ENCODE data around the gene COPS8. TPM values are rescaled to one million over a fixed set of nuclear protein-coding genes. Genes with fewer than 3 reads are reported as not detected.

The COPS8 gene
- total and polyA plus RNA-seq, 2 donors, result 55.5 to 60.9 TPM

GRCh38 chr2:237092920-237093781, 7.5 kb downstream of the COPS8 start:
- peak overlapping the region in 1 of 2 donors; percentile 66 for H3K27ac ChIP-seq (ENCODE audit: low read depth in 1 of 2, low read length in 1 of 2)
- H3K36me3 ChIP-seq (ENCODE audit: control insufficient read depth in 2 of 2, insufficient read depth in 2 of 2, low read length in 1 of 2), result peaks cover 16 to 42% of the 10 kb centered on the region in 2 donors
- no peaks in the 10 kb centered on the region for H3K9me3 ChIP-seq (ENCODE audit: control insufficient read depth in 2 of 2, insufficient read depth in 1 of 2, low read length in 1 of 2)
- DNase-seq (ENCODE audit: low read depth in 6 of 9, low spot score in 9 of 9), result no peak
- H3K4me3 ChIP-seq (ENCODE audit: low read length in 2 of 2), result no peak overlapping the region
- no peaks in the 10 kb centered on the region for H3K27me3 ChIP-seq (ENCODE audit: control insufficient read depth in 2 of 2, insufficient read depth in 1 of 2, low read length in 1 of 2)
- H3K4me1 ChIP-seq (ENCODE audit: control insufficient read depth in 2 of 2, insufficient read depth in 2 of 2, low read length in 2 of 2), result no peaks in the 10 kb centered on the region
- 94% methylated on average over 9 of the region's 9 CpGs for WGBS

GRCh38 chr2:237096201-237096600, 10.5 kb downstream of the COPS8 start:
- no peaks in the 10 kb centered on the region for H3K27me3 ChIP-seq (ENCODE audit: control insufficient read depth in 2 of 2, insufficient read depth in 1 of 2, low read length in 1 of 2)
- no peak for DNase-seq (ENCODE audit: low read depth in 6 of 9, low spot score in 9 of 9)
- H3K27ac ChIP-seq (ENCODE audit: low read depth in 1 of 2, low read length in 1 of 2), result no peak overlapping the region
- no peaks in the 10 kb centered on the region for H3K9me3 ChIP-seq (ENCODE audit: control insufficient read depth in 2 of 2, insufficient read depth in 1 of 2, low read length in 1 of 2)
- no peak overlapping the region for H3K4me3 ChIP-seq (ENCODE audit: low read length in 2 of 2)
- H3K4me1 ChIP-seq (ENCODE audit: control insufficient read depth in 2 of 2, insufficient read depth in 2 of 2, low read length in 2 of 2), result no peaks in the 10 kb centered on the region
- H3K36me3 ChIP-seq (ENCODE audit: control insufficient read depth in 2 of 2, insufficient read depth in 2 of 2, low read length in 1 of 2), result peaks cover 26 to 46% of the 10 kb centered on the region in 2 donors
- WGBS, result 85% methylated on average over 4 of the region's 4 CpGs

GRCh38 chr2:237096911-237097310, 11.2 kb downstream of the COPS8 start:
- no peak overlapping the region for H3K27ac ChIP-seq (ENCODE audit: low read depth in 1 of 2, low read length in 1 of 2)
- peaks cover 23 to 43% of the 10 kb centered on the region in 2 donors for H3K36me3 ChIP-seq (ENCODE audit: control insufficient read depth in 2 of 2, insufficient read depth in 2 of 2, low read length in 1 of 2)
- WGBS, result 97% methylated on average over 4 of the region's 4 CpGs
- H3K4me1 ChIP-seq (ENCODE audit: control insufficient read depth in 2 of 2, insufficient read depth in 2 of 2, low read length in 2 of 2), result no peaks in the 10 kb centered on the region
- no peaks in the 10 kb centered on the region for H3K27me3 ChIP-seq (ENCODE audit: control insufficient read depth in 2 of 2, insufficient read depth in 1 of 2, low read length in 1 of 2)
- H3K4me3 ChIP-seq (ENCODE audit: low read length in 2 of 2), result no peak overlapping the region
- H3K9me3 ChIP-seq (ENCODE audit: control insufficient read depth in 2 of 2, insufficient read depth in 1 of 2, low read length in 1 of 2), result no peaks in the 10 kb centered on the region
- DNase-seq (ENCODE audit: low read depth in 6 of 9, low spot score in 9 of 9), result no peak

GRCh38 chr2:237097326-237097910, 11.7 kb downstream of the COPS8 start:
- no peak overlapping the region for H3K27ac ChIP-seq (ENCODE audit: low read depth in 1 of 2, low read length in 1 of 2)
- H3K4me1 ChIP-seq (ENCODE audit: control insufficient read depth in 2 of 2, insufficient read depth in 2 of 2, low read length in 2 of 2), result no peaks in the 10 kb centered on the region
- 97% methylated on average over 2 of the region's 2 CpGs for WGBS
- no peak for DNase-seq (ENCODE audit: low read depth in 6 of 9, low spot score in 9 of 9)
- H3K36me3 ChIP-seq (ENCODE audit: control insufficient read depth in 2 of 2, insufficient read depth in 2 of 2, low read length in 1 of 2), result peaks cover 21 to 42% of the 10 kb centered on the region in 2 donors
- H3K27me3 ChIP-seq (ENCODE audit: control insufficient read depth in 2 of 2, insufficient read depth in 1 of 2, low read length in 1 of 2), result no peaks in the 10 kb centered on the region
- H3K4me3 ChIP-seq (ENCODE audit: low read length in 2 of 2), result no peak overlapping the region
- no peaks in the 10 kb centered on the region for H3K9me3 ChIP-seq (ENCODE audit: control insufficient read depth in 2 of 2, insufficient read depth in 1 of 2, low read length in 1 of 2)

GRCh38 chr2:237097911-237098702, 12.4 kb downstream of the COPS8 start:
- Histone ChIP-seq H3K4me1 (ENCODE audit: control insufficient read depth in 2 of 2, insufficient read depth in 2 of 2, low read length in 2 of 2) (no peaks in the 10 kb centered on the region), H3K9me3 (ENCODE audit: control insufficient read depth in 2 of 2, insufficient read depth in 1 of 2, low read length in 1 of 2) (no peaks in the 10 kb centered on the region), H3K36me3 (ENCODE audit: control insufficient read depth in 2 of 2, insufficient read depth in 2 of 2, low read length in 1 of 2) (peaks cover 21 to 42% of the 10 kb centered on the region in 2 donors), H3K27me3 (ENCODE audit: control insufficient read depth in 2 of 2, insufficient read depth in 1 of 2, low read length in 1 of 2) (no peaks in the 10 kb centered on the region), H3K27ac (ENCODE audit: low read depth in 1 of 2, low read length in 1 of 2) (no peak overlapping the region), H3K4me3 (ENCODE audit: low read length in 2 of 2) (no peak overlapping the region)
- 98% methylated on average over 4 of the region's 4 CpGs for WGBS
- DNase-seq (ENCODE audit: low read depth in 6 of 9, low spot score in 9 of 9), result no peak

- WGBS, result 96% methylated on average over 3 of the region's 3 CpGs
- no peaks in the 10 kb centered on the region for H3K4me1 ChIP-seq (ENCODE audit: control insufficient read depth in 2 of 2, insufficient read depth in 2 of 2, low read length in 2 of 2)
- no peak overlapping the region for H3K27ac ChIP-seq (ENCODE audit: low read depth in 1 of 2, low read length in 1 of 2)
- H3K4me3 ChIP-seq (ENCODE audit: low read length in 2 of 2), result no peak overlapping the region
- H3K36me3 ChIP-seq (ENCODE audit: control insufficient read depth in 2 of 2, insufficient read depth in 2 of 2, low read length in 1 of 2), result peaks cover 21 to 32% of the 10 kb centered on the region in 2 donors
- H3K9me3 ChIP-seq (ENCODE audit: control insufficient read depth in 2 of 2, insufficient read depth in 1 of 2, low read length in 1 of 2), result no peaks in the 10 kb centered on the region
- no peak for DNase-seq (ENCODE audit: low read depth in 6 of 9, low spot score in 9 of 9)
- no peaks in the 10 kb centered on the region for H3K27me3 ChIP-seq (ENCODE audit: control insufficient read depth in 2 of 2, insufficient read depth in 1 of 2, low read length in 1 of 2)
Measured at GRCh38 chr2:237099804-237100203, 14.1 kb downstream of the COPS8 start.

GRCh38 chr2:237101118-237101979, 15.7 kb downstream of the COPS8 start:
- Histone ChIP-seq H3K36me3 (ENCODE audit: control insufficient read depth in 2 of 2, insufficient read depth in 2 of 2, low read length in 1 of 2) (peaks cover 19 to 20% of the 10 kb centered on the region in 2 donors), H3K27ac (ENCODE audit: low read depth in 1 of 2, low read length in 1 of 2) (no peak overlapping the region), H3K27me3 (ENCODE audit: control insufficient read depth in 2 of 2, insufficient read depth in 1 of 2, low read length in 1 of 2) (no peaks in the 10 kb centered on the region), H3K4me1 (ENCODE audit: control insufficient read depth in 2 of 2, insufficient read depth in 2 of 2, low read length in 2 of 2) (no peaks in the 10 kb centered on the region), H3K4me3 (ENCODE audit: low read length in 2 of 2) (no peak overlapping the region), H3K9me3 (ENCODE audit: control insufficient read depth in 2 of 2, insufficient read depth in 1 of 2, low read length in 1 of 2) (no peaks in the 10 kb centered on the region)
- DNase-seq (ENCODE audit: low read depth in 6 of 9, low spot score in 9 of 9), result no peak
- WGBS, result 95% methylated on average over 6 of the region's 6 CpGs

- Histone ChIP-seq H3K9me3 (ENCODE audit: control insufficient read depth in 2 of 2, insufficient read depth in 1 of 2, low read length in 1 of 2) (no peaks in the 10 kb centered on the region), H3K36me3 (ENCODE audit: control insufficient read depth in 2 of 2, insufficient read depth in 2 of 2, low read length in 1 of 2) (peaks cover 15 to 16% of the 10 kb centered on the region in 2 donors), H3K27ac (ENCODE audit: low read depth in 1 of 2, low read length in 1 of 2) (no peak overlapping the region), H3K4me3 (ENCODE audit: low read length in 2 of 2) (no peak overlapping the region), H3K27me3 (ENCODE audit: control insufficient read depth in 2 of 2, insufficient read depth in 1 of 2, low read length in 1 of 2) (no peaks in the 10 kb centered on the region), H3K4me1 (ENCODE audit: control insufficient read depth in 2 of 2, insufficient read depth in 2 of 2, low read length in 2 of 2) (no peaks in the 10 kb centered on the region)
- DNase-seq (ENCODE audit: low read depth in 6 of 9, low spot score in 9 of 9), result no peak
- 99% methylated on average over 3 of the region's 3 CpGs for WGBS
Measured at GRCh38 chr2:237102428-237102827, 16.7 kb downstream of the COPS8 start.

Data from thymus (tissue), 11 donors.